ENCODE data around the gene NDUFS6.
A peak's percentile ranks its signal among the peaks of the same experiment; 100 is the strongest.
"Not testable (repeated sequence)": the region's sequence is repeated elsewhere in the genome, so short reads cannot be mapped to it uniquely, and the experiment has no call there.

NDUFS6 gene

GRCh38 chr5:1840071-1840547 lies 38.9 kb downstream of the NDUFS6 start:
- TF ChIP-seq CTCF (IDR thresholded peaks at IDR 0.05; ENCODE audit: control insufficient read depth, extremely low read depth, insufficient read depth), result no peak
- H3K4me3 ChIP-seq (ENCODE audit: low read depth, low read length), result no peak overlapping the region
- no peak for DNase-seq (ENCODE audit: low read depth)

GRCh38 chr5:1840741-1841521 lies 39.7 kb downstream of the NDUFS6 start:
- no peak for DNase-seq (ENCODE audit: low read depth)
- no peak overlapping the region for H3K4me3 ChIP-seq (ENCODE audit: low read depth, low read length)
- TF ChIP-seq CTCF (IDR thresholded peaks at IDR 0.05; ENCODE audit: control insufficient read depth, extremely low read depth, insufficient read depth), result no peak

GRCh38 chr5:1842004-1842819 lies 41.0 kb downstream of the NDUFS6 start:
- DNase-seq (ENCODE audit: low read depth), result peak; percentile 27
- no peak for TF ChIP-seq CTCF (IDR thresholded peaks at IDR 0.05; ENCODE audit: control insufficient read depth, extremely low read depth, insufficient read depth)

GRCh38 chr5:1843761-1844160 lies 42.6 kb downstream of the NDUFS6 start:
- not testable (repeated sequence) for H3K4me3 ChIP-seq (ENCODE audit: low read depth, low read length); DNase-seq (ENCODE audit: low read depth)

More at GRCh38 chr5:1842004-1842819, 41.0 kb downstream of the NDUFS6 start:
- H3K4me3 ChIP-seq (ENCODE audit: low read depth, low read length), result no peak overlapping the region

- no peak overlapping the region for H3K4me3 ChIP-seq (ENCODE audit: low read depth, low read length)
- TF ChIP-seq CTCF (IDR thresholded peaks at IDR 0.05; ENCODE audit: control insufficient read depth, extremely low read depth, insufficient read depth), result no peak
- DNase-seq (ENCODE audit: low read depth), result no peak
Measured at GRCh38 chr5:1844708-1845436, 43.7 kb downstream of the NDUFS6 start.

GRCh38 chr5:1845696-1846095 lies 44.5 kb downstream of the NDUFS6 start:
- TF ChIP-seq CTCF (IDR thresholded peaks at IDR 0.05; ENCODE audit: control insufficient read depth, extremely low read depth, insufficient read depth), result no peak
- no peak overlapping the region for H3K4me3 ChIP-seq (ENCODE audit: low read depth, low read length)
- DNase-seq (ENCODE audit: low read depth), result no peak

- H3K4me3 ChIP-seq (ENCODE audit: low read depth, low read length), result no peak overlapping the region
- no peak for TF ChIP-seq CTCF (IDR thresholded peaks at IDR 0.05; ENCODE audit: control insufficient read depth, extremely low read depth, insufficient read depth)
- DNase-seq (ENCODE audit: low read depth), result no peak
Measured at GRCh38 chr5:1846583-1846982, 45.4 kb downstream of the NDUFS6 start.
